ENCODE data around the gene NF2.

- TF ChIP-seq LEF1 (IDR thresholded peaks at IDR 0.05; ENCODE audit: borderline replicate concordance) (no peak), FOXM1 (IDR thresholded peaks at IDR 0.05; ENCODE audit: borderline replicate concordance) (no peak), TARDBP (IDR thresholded peaks at IDR 0.05) (no peak), BHLHE40 (IDR thresholded peaks at IDR 0.05; ENCODE audit: borderline replicate concordance) (no peak), PKNOX1 (IDR thresholded peaks at IDR 0.05) (no peak), SP1 (IDR thresholded peaks at IDR 0.05) (no peak), FOXA1 (IDR thresholded peaks at IDR 0.05) (no peak), ZNF384 (IDR thresholded peaks at IDR 0.05) (no peak), HDGF (IDR thresholded peaks at IDR 0.05; ENCODE audit: borderline replicate concordance) (no peak)
These were observed 91.9 kb downstream of the NF2 start for GRCh38 chr22:29695129-29695926.

Data from HEK293T (cell line).